A673 (cell line): Measurements from ENCODE around the gene PDSS1. TPM values are rescaled to one million over a fixed set of nuclear protein-coding genes. Genes with fewer than 3 reads are reported as not detected.

ENCODE experiments used
- BruUV-seq: library from RNA; stranded (reverse); fragments of 400-500 nt; replicated peaks from 2 replicates; lab custom pipeline; 2021; lab: Mats Ljungman, UMichigan
- CTCF ChIA-PET: fragments of 300-600 bp; sonication (Branson Sonifier 250); formaldehyde crosslinking; loops from one replicate; lab custom pipeline; 2022; ENCODE audit warnings: antibody characterized with exemption; lab: Charles Lee
- POLR2A ChIA-PET: fragments of 300-600 bp; sonication (Branson Sonifier 250); formaldehyde crosslinking; loops from one replicate; lab custom pipeline; 2022; ENCODE audit warnings: antibody characterized with exemption; ENCODE audit not compliant: low non-redundant PET; lab: Charles Lee
- DNase-seq: peaks from one replicate; pipeline ENCODE4 v3.0.0-alpha.2; 2015; ENCODE audit warnings: low spot score
- H3K27ac ChIP-seq: fragments of 200-600 bp; sonication (generic); 2 replicates; pipeline ENCODE4 v1.5.1; 2016; ENCODE audit warnings: mixed run types, low read depth, mild to moderate bottlenecking, mixed read lengths, antibody characterized with exemption, low read length; ENCODE audit not compliant: poor library complexity, severe bottlenecking
- H3K27me3 ChIP-seq: fragments of 200-600 bp; sonication (generic); replicated peaks from 2 replicates; pipeline ENCODE4 v1.6.1; 2017; ENCODE audit warnings: mixed run types, low read depth, mild to moderate bottlenecking, mixed read lengths, antibody characterized with exemption, low read length; ENCODE audit not compliant: insufficient read depth, poor library complexity
- H3K36me3 ChIP-seq: fragments of 200-600 bp; sonication (generic); 2 replicates; pipeline ENCODE4 v1.6.1; 2016; ENCODE audit warnings: mixed run types, mild to moderate bottlenecking, mixed read lengths, antibody characterized with exemption, low read length; ENCODE audit not compliant: insufficient read depth, poor library complexity, severe bottlenecking
- H3K4me1 ChIP-seq: fragments of 200-600 bp; sonication (generic); 2 replicates; pipeline ENCODE4 v1.6.1; 2017; ENCODE audit warnings: mixed run types, mild to moderate bottlenecking, mixed read lengths, antibody characterized with exemption, low read length; ENCODE audit not compliant: insufficient read depth, poor library complexity, severe bottlenecking
- H3K4me3 ChIP-seq: fragments of 200-600 bp; sonication (generic); 2 replicates; pipeline ENCODE4 v1.5.1; 2016; ENCODE audit warnings: low read depth, mixed run types, mild to moderate bottlenecking, mixed read lengths, low read length; ENCODE audit not compliant: poor library complexity, severe bottlenecking
- H3K9me3 ChIP-seq: fragments of 200-600 bp; sonication (generic); 2 replicates; pipeline ENCODE4 v1.6.1; 2016; ENCODE audit warnings: mixed run types, low read depth, mild to moderate bottlenecking, mixed read lengths, antibody characterized with exemption, low read length; ENCODE audit not compliant: poor library complexity, severe bottlenecking
- CTCF ChIP-seq: fragments of 300-800, 200-600 bp; sonication (generic); conservative IDR thresholded peaks from 2 replicates; pipeline ENCODE4 v1.5.1; 2017; ENCODE audit warnings: low read depth, mild to moderate bottlenecking, antibody characterized with exemption, low read length, moderate library complexity, mixed read lengths
- EZH2 ChIP-seq: fragments of 200-600 bp; sonication (generic); IDR thresholded peaks from 2 replicates; pipeline ENCODE4 v1.6.1; 2017; ENCODE audit warnings: borderline replicate concordance, low read depth, mild to moderate bottlenecking, mixed read lengths, antibody characterized with exemption, low read length; ENCODE audit not compliant: poor library complexity, severe bottlenecking
- intact Hi-C: fragments of 100-400 bp; cut with micrococcal nuclease; formaldehyde crosslinking; loops from one replicate; pipeline ENCODE4 v1.10.0; 2022; ENCODE audit not compliant: unreplicated experiment
- total RNA-seq: library from RNA; stranded (reverse); gene quantifications from 2 replicates; pipeline ENCODE4 v1.2.3, GENCODE V29; 2021

PDSS1 gene
- total RNA-seq, 1 experiment from 2014 or later = 55.4 TPM

GRCh38 chr10:26730552-26730951 is 33.1 kb downstream of the PDSS1 start:
- CTCF ChIA-PET = no interaction called here
- H3K36me3 ChIP-seq = peaks cover 81% of the 10 kb centered on the region
- no peak for TF ChIP-seq EZH2
- POLR2A ChIA-PET = no interaction called here
- no peak overlapping the region for H3K4me3 ChIP-seq
- intact Hi-C loops = no loop called here
- H3K27me3 ChIP-seq = no peaks in the 10 kb centered on the region
- no peaks in the 10 kb centered on the region for H3K4me1 ChIP-seq
- H3K9me3 ChIP-seq = no peaks in the 10 kb centered on the region
- BruUV-seq = no TSS peak
- no peak overlapping the region for H3K27ac ChIP-seq
- DNase-seq = no peak

GRCh38 chr10:26733750-26734568 is 36.5 kb downstream of the PDSS1 start:
- TF ChIP-seq CTCF (no peak), EZH2 (no peak)
- H3K27ac ChIP-seq = no peak overlapping the region
- no peaks in the 10 kb centered on the region for H3K4me1 ChIP-seq
- CTCF ChIA-PET = no interaction called here
- DNase-seq = no peak
- intact Hi-C loops = no loop called here
- no peak overlapping the region for H3K4me3 ChIP-seq
- BruUV-seq = no TSS peak
- H3K27me3 ChIP-seq = no peaks in the 10 kb centered on the region
- H3K36me3 ChIP-seq = peaks cover 84% of the 10 kb centered on the region
- POLR2A ChIA-PET = no interaction called here
- H3K9me3 ChIP-seq = no peaks in the 10 kb centered on the region

GRCh38 chr10:26735435-26735834 is 37.9 kb downstream of the PDSS1 start:
- Histone ChIP-seq H3K27ac (no peak overlapping the region), H3K4me3 (no peak overlapping the region), H3K36me3 (peaks cover 85% of the 10 kb centered on the region), H3K4me1 (no peaks in the 10 kb centered on the region), H3K9me3 (no peaks in the 10 kb centered on the region), H3K27me3 (no peaks in the 10 kb centered on the region)
- CTCF ChIA-PET = no interaction called here
- no TSS peak for BruUV-seq
- TF ChIP-seq EZH2 (no peak), CTCF (no peak)
- intact Hi-C loops = no loop called here
- no peak for DNase-seq
- POLR2A ChIA-PET = interaction anchor here (0.6 kb wide), 1 partner anchor 140 kb away, joined by 3 read pairs; no protein-coding TSS in a partner anchor
